ENCODE measurements around the gene GALNT2. TPM values are rescaled to one million over a fixed set of nuclear protein-coding genes. Genes with fewer than 3 reads are reported as not detected.
A peak's percentile ranks its signal among the peaks of the same experiment; 100 is the strongest.

GALNT2 gene
- total and polyA plus RNA-seq, 9 of the 15 experiments (the other 6 are each of a cell fraction or from before 2014, with no cell fraction given): 1.6 to 106 (median 51.9) TPM

DNA sequence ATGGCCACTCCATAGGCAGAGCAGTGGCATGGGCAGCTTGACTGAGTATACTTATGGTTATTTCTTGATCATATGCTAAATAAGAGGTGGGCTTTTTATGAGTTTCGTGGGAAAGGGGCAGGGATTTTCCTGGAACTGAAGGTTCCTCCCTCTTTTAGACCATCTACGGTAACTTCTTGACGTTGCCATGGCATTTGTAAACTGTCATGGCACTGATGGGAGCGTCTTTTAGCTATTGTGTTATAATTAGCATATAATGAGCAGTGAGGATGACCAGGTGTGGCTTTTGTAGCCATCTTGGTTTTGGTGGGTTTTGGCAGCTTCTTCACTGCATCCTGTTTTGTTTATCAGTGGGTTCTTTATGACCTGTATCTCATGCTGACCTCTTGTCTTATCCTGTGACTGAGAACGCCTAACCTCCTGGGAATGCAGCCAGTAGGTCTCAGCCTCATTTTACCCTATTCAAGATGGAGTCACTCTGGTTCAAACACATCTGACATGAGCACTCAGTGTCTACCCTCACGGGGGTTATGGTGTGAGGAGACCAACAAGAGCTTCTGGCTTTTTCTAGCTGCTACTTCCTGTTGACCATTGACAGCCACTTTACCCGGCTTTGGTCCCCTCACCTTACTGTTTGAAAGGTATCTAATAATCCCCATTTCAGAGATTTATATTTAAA is 71.7 kb downstream of the GALNT2 start (continued):
- TF ChIP-seq PBX2 (CRISPR knock-in tag; IDR thresholded peaks at IDR 0.05; ENCODE audit: low read depth) (no peak), PBX2 (tag; conservative IDR thresholded peaks at IDR 0.05; ENCODE audit: low read depth) (peak; percentile 70), HSF4 (CRISPR knock-in tag; IDR thresholded peaks at IDR 0.05; ENCODE audit: borderline replicate concordance) (peak; percentile 97), EP400 (IDR thresholded peaks at IDR 0.05) (no peak), ID3 (CRISPR knock-in tag; IDR thresholded peaks at IDR 0.05) (peak; percentile 84), ID3 (tag; IDR thresholded peaks at IDR 0.05) (peak; percentile 99), NCOA1 (IDR thresholded peaks at IDR 0.05; ENCODE audit: low read depth) (no peak), ZBTB34 (CRISPR knock-in tag; IDR thresholded peaks at IDR 0.05) (peak; percentile 55; the same call in 1 of the 2 replicates), HLTF (IDR thresholded peaks at IDR 0.05) (no peak), NEUROD1 (IDR thresholded peaks at IDR 0.05; ENCODE audit: borderline replicate concordance, low read depth, low read length, partially characterized antibody) (no peak), WHSC1 (IDR thresholded peaks at IDR 0.05; ENCODE audit: low read length) (no peak), GTF2F1 (IDR thresholded peaks at IDR 0.05; ENCODE audit: low read depth, low read length) (no peak), ZKSCAN1 (IDR thresholded peaks at IDR 0.05; ENCODE audit: low read depth, low read length) (no peak), RBFOX2 (IDR thresholded peaks at IDR 0.05; ENCODE audit: low read depth, low read length) (no peak), PTTG1 (tag; IDR thresholded peaks at IDR 0.05; ENCODE audit: low read depth) (peak; percentile 95), GATAD2A (IDR thresholded peaks at IDR 0.05) (peak; percentile 72; the same call in 1 of the 2 replicates)
- TF ChIP-seq, protein P1, sequence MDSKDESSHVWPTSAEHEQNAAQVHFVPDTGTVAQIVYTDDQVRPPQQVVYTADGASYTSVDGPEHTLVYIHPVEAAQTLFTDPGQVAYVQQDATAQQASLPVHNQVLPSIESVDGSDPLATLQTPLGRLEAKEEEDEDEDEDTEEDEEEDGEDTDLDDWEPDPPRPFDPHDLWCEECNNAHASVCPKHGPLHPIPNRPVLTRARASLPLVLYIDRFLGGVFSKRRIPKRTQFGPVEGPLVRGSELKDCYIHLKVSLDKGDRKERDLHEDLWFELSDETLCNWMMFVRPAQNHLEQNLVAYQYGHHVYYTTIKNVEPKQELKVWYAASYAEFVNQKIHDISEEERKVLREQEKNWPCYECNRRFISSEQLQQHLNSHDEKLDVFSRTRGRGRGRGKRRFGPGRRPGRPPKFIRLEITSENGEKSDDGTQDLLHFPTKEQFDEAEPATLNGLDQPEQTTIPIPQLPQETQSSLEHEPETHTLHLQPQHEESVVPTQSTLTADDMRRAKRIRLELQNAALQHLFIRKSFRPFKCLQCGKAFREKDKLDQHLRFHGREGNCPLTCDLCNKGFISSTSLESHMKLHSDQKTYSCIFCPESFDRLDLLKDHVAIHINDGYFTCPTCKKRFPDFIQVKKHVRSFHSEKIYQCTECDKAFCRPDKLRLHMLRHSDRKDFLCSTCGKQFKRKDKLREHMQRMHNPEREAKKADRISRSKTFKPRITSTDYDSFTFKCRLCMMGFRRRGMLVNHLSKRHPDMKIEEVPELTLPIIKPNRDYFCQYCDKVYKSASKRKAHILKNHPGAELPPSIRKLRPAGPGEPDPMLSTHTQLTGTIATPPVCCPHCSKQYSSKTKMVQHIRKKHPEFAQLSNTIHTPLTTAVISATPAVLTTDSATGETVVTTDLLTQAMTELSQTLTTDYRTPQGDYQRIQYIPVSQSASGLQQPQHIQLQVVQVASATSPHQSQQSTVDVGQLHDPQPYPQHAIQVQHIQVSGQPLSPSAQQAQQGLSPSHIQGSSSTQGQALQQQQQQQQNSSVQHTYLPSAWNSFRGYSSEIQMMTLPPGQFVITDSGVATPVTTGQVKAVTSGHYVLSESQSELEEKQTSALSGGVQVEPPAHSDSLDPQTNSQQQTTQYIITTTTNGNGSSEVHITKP (IDR thresholded peaks at IDR 0.05; ENCODE audit: partially characterized antibody): no peak
- TF ChIP-seq, protein P2, sequence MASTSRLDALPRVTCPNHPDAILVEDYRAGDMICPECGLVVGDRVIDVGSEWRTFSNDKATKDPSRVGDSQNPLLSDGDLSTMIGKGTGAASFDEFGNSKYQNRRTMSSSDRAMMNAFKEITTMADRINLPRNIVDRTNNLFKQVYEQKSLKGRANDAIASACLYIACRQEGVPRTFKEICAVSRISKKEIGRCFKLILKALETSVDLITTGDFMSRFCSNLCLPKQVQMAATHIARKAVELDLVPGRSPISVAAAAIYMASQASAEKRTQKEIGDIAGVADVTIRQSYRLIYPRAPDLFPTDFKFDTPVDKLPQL (IDR thresholded peaks at IDR 0.05; ENCODE audit: extremely low read depth, insufficient read length): no peak

All from K562 (cell line).